ENCODE results near the gene SETD7. TPM values are rescaled to one million over a fixed set of nuclear protein-coding genes. Genes with fewer than 3 reads are reported as not detected.

SETD7 gene
- total and polyA plus RNA-seq, 2 experiments from 2014 or later, result 1.1 to 4.2 TPM

GRCh38 chr4:139501927-139502899 lies 53.8 kb downstream of the SETD7 start:
- Mint-ChIP-seq H3K27ac (no peak overlapping the region; the same call in 1 of the 2 replicates), H3K9me3 (no peaks in the 10 kb centered on the region), H3K27me3 (ENCODE audit: insufficient read depth, low read depth, poor library complexity) (peaks cover 16% of the 10 kb centered on the region), H3K36me3 (ENCODE audit: low read depth) (no peaks in the 10 kb centered on the region), H3K4me3 (no peak overlapping the region), H3K4me1 (peaks cover 32% of the 10 kb centered on the region)
- Histone ChIP-seq H3K27ac (ENCODE audit: low read depth) (no peak overlapping the region), H3K79me2 (replicated peaks; ENCODE audit: insufficient read depth) (no peaks in the 10 kb centered on the region), H3K27me3 (ENCODE audit: insufficient read depth) (no peaks in the 10 kb centered on the region), H3K4me3 (no peak overlapping the region), H3K4me1 (ENCODE audit: insufficient read depth) (peaks cover 4% of the 10 kb centered on the region; the same call in 1 of the 2 replicates), H2AFZ (peak overlapping the region; percentile 83; the same call in 1 of the 2 replicates), H4K20me1 (replicated peaks; ENCODE audit: insufficient read depth) (no peaks in the 10 kb centered on the region), H3F3A (replicated peaks; ENCODE audit: low read depth) (no peaks in the 10 kb centered on the region), H3K36me3 (ENCODE audit: insufficient read depth) (no peaks in the 10 kb centered on the region), H3K4me2 (no peak overlapping the region), H3K9me2 (ENCODE audit: insufficient read depth) (no peaks in the 10 kb centered on the region)
- DNase-seq (ENCODE audit: low spot score), result no peak
- TF ChIP-seq STAT1 (IDR thresholded peaks at IDR 0.05; ENCODE audit: unreplicated experiment), result no peak
- TF ChIP-seq POLR2AphosphoS5 (IDR thresholded peaks at IDR 0.05; ENCODE audit: low read depth), result no peak
- no peak for TF ChIP-seq NANOG (IDR thresholded peaks at IDR 0.05; ENCODE audit: borderline replicate concordance)
- no peak for TF ChIP-seq REST (IDR thresholded peaks at IDR 0.05; ENCODE audit: unreplicated experiment)
- TF ChIP-seq EZH2phosphoT487 (IDR thresholded peaks at IDR 0.05; ENCODE audit: unreplicated experiment), result no peak
- TF ChIP-seq ZNF114 (CRISPR knock-in tag; IDR thresholded peaks at IDR 0.05), result no peak
- no peak for TF ChIP-seq ZNF331 (CRISPR knock-in tag; IDR thresholded peaks at IDR 0.05; ENCODE audit: low read depth)
- TF ChIP-seq ZNF462 (CRISPR knock-in tag; IDR thresholded peaks at IDR 0.05), result no peak
- no peak for TF ChIP-seq CTCF (conservative IDR thresholded peaks at IDR 0.05; ENCODE audit: low read depth in 2 of 2)
- TF ChIP-seq CREB1 (CRISPR knock-in tag; IDR thresholded peaks at IDR 0.05; ENCODE audit: low read depth), result no peak
- TF ChIP-seq JUNB (IDR thresholded peaks at IDR 0.05; ENCODE audit: unreplicated experiment), result no peak
- TF ChIP-seq ETS1 (IDR thresholded peaks at IDR 0.05), result no peak
- TF ChIP-seq EZH2 (IDR thresholded peaks at IDR 0.05; ENCODE audit: low read depth, unreplicated experiment), result no peak
- no peak; the same call in 2 of the 3 replicates for ATAC-seq
